Measurements from ENCODE around the gene PREB. TPM values are rescaled to one million over a fixed set of nuclear protein-coding genes. Genes with fewer than 3 reads are reported as not detected.

The PREB gene
- total RNA-seq, 1 donor from 2014 or later = 82.6 TPM

DNA sequence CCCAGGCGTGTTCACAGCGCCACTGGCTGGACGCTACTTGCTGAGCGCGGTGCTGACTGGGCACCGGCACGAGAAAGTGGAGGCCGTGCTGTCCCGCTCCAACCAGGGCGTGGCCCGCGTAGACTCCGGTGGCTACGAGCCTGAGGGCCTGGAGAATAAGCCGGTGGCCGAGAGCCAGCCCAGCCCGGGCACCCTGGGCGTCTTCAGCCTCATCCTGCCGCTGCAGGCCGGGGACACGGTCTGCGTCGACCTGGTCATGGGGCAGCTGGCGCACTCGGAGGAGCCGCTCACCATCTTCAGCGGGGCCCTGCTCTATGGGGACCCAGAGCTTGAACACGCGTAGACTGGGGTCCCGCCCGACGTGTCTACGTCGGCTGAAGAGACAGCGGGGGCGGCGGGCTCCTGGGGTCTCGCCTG lies 48.8 kb downstream of the PREB start:
- Mint-ChIP-seq H3K9me3 (no peaks in the 10 kb centered on the region), H3K27me3 (ENCODE audit: low read depth) (no peaks in the 10 kb centered on the region), H3K4me3 (ENCODE audit: low read depth) (peak overlapping the region; percentile 90), H3K4me1 (ENCODE audit: low read depth) (peaks cover 26% of the 10 kb centered on the region), H3K36me3 (ENCODE audit: low read depth) (no peaks in the 10 kb centered on the region), H3K27ac (peak overlapping the region; percentile 46)
- intact Hi-C loops (cut with micrococcal nuclease) = loop anchor here (1.0 to 10.0 kb wide), 5 partner anchors 14 to 127 kb away; partner anchors contain the start of genes ATRAID, OST4, PREB and SLC5A6
- DNase-seq (ENCODE audit: low spot score) = no peak

- peak overlapping the region; percentile 46 for H3K27ac Mint-ChIP-seq
- H3K4me3 Mint-ChIP-seq (ENCODE audit: low read depth) = peak overlapping the region; percentile 90
- H3K4me1 Mint-ChIP-seq (ENCODE audit: low read depth) = peaks cover 29% of the 10 kb centered on the region
- no peaks in the 10 kb centered on the region for H3K36me3 Mint-ChIP-seq (ENCODE audit: low read depth)
- H3K9me3 Mint-ChIP-seq = no peaks in the 10 kb centered on the region
- no peak for DNase-seq (ENCODE audit: low spot score)
- intact Hi-C loops (cut with micrococcal nuclease) = loop anchor here (5.0 to 10.0 kb wide), 2 partner anchors 120 to 127 kb away; partner anchors contain the start of genes ATRAID and SLC5A6
- H3K27me3 Mint-ChIP-seq (ENCODE audit: low read depth) = no peaks in the 10 kb centered on the region
Measured at GRCh38 chr2:27085062-27085672, 49.3 kb downstream of the PREB start.

GRCh38 chr2:27084297-27085061 lies 50.0 kb downstream of the PREB start:
- Mint-ChIP-seq H3K27me3 (ENCODE audit: low read depth) (no peaks in the 10 kb centered on the region), H3K4me3 (ENCODE audit: low read depth) (peak overlapping the region; percentile 90), H3K36me3 (ENCODE audit: low read depth) (no peaks in the 10 kb centered on the region), H3K9me3 (no peaks in the 10 kb centered on the region), H3K4me1 (ENCODE audit: low read depth) (peaks cover 32% of the 10 kb centered on the region), H3K27ac (peak overlapping the region; percentile 4)
- intact Hi-C loops (cut with micrococcal nuclease) = loop anchor here (5.0 to 10.0 kb wide), 3 partner anchors 120 to 288 kb away; partner anchors contain the start of genes ATRAID, EIF2B4, SLC5A6 and SNX17
- DNase-seq (ENCODE audit: low spot score) = no peak

GRCh38 chr2:27083410-27084296 lies 50.8 kb downstream of the PREB start:
- Mint-ChIP-seq H3K9me3 (no peaks in the 10 kb centered on the region), H3K4me1 (ENCODE audit: low read depth) (peaks cover 32% of the 10 kb centered on the region), H3K27me3 (ENCODE audit: low read depth) (no peaks in the 10 kb centered on the region), H3K27ac (peak overlapping the region; percentile 4), H3K4me3 (ENCODE audit: low read depth) (peak overlapping the region; percentile 47), H3K36me3 (ENCODE audit: low read depth) (no peaks in the 10 kb centered on the region)
- intact Hi-C loops (cut with micrococcal nuclease) = loop anchor here (5.0 to 10.0 kb wide), 2 partner anchors 119 to 289 kb away; partner anchors contain the start of genes EIF2B4 and SNX17
- no peak for DNase-seq (ENCODE audit: low spot score)

- DNase-seq (ENCODE audit: low spot score) = no peak
- intact Hi-C loops (cut with micrococcal nuclease) = loop anchor here (5.0 to 10.0 kb wide), 2 partner anchors 118 to 289 kb away; partner anchors contain the start of genes EIF2B4 and SNX17
- H3K9me3 Mint-ChIP-seq = no peaks in the 10 kb centered on the region
- peaks cover 33% of the 10 kb centered on the region for H3K4me1 Mint-ChIP-seq (ENCODE audit: low read depth)
- no peaks in the 10 kb centered on the region for H3K27me3 Mint-ChIP-seq (ENCODE audit: low read depth)
- H3K36me3 Mint-ChIP-seq (ENCODE audit: low read depth) = no peaks in the 10 kb centered on the region
- H3K4me3 Mint-ChIP-seq (ENCODE audit: low read depth) = no peak overlapping the region
- H3K27ac Mint-ChIP-seq = no peak overlapping the region
Measured at GRCh38 chr2:27082773-27083409, 51.5 kb downstream of the PREB start.

DNA sequence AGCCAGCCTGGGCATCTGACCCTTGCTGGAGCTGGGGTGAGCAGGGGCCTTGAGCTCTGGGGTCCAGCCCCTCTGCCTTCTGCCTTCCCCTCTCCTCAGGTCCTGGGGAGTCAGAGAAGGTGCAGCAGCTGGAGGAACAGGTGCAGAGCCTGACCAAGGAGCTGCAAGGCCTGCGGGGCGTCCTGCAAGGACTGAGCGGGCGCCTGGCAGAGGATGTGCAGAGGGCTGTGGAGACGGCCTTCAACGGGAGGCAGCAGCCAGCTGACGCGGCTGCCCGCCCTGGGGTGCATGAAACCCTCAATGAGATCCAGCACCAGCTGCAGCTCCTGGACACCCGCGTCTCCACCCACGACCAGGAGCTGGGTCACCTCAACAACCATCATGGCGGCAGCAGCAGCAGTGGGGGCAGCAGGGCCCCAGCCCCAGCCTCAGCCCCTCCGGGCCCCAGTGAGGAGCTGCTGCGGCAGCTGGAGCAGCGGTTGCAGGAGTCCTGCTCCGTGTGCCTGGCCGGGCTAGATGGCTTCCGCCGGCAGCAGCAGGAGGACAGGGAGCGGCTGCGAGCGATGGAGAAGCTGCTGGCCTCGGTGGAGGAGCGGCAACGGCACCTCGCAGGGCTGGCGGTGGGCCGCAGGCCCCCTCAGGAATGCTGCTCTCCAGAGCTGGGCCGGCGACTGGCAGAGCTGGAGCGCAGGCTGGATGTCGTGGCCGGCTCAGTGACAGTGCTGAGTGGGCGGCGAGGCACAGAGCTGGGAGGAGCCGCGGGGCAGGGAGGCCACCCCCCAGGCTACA lies 52.3 kb downstream of the PREB start:
- Mint-ChIP-seq H3K27ac (no peak overlapping the region), H3K4me1 (ENCODE audit: low read depth) (peaks cover 30% of the 10 kb centered on the region), H3K27me3 (ENCODE audit: low read depth) (no peaks in the 10 kb centered on the region), H3K4me3 (ENCODE audit: low read depth) (no peak overlapping the region), H3K36me3 (ENCODE audit: low read depth) (no peaks in the 10 kb centered on the region), H3K9me3 (no peaks in the 10 kb centered on the region)
- no peak for DNase-seq (ENCODE audit: low spot score)
- intact Hi-C loops (cut with micrococcal nuclease) = loop anchor here (1.0 to 10.0 kb wide), 5 partner anchors 11 to 290 kb away; partner anchors contain the start of genes AGBL5, EIF2B4, OST4 and SNX17

Other genes with a start within 250 kb of the PREB start
- 1.8 and 2.2 TPM in 2 replicates for gene MAPRE3, start 164.0 kb downstream of the PREB start, total RNA-seq
- 96.3 and 102 TPM in 2 replicates for gene TMEM214, start 101.7 kb downstream of the PREB start, total RNA-seq
- 12.5 and 13.8 TPM in 2 replicates for gene AGBL5, start 83.0 kb downstream of the PREB start, total RNA-seq
- 330 and 341 TPM in 2 replicates for gene OST4, start 63.0 kb downstream of the PREB start, total RNA-seq
- gene EMILIN1, start 56.0 kb downstream of the PREB start, total RNA-seq = 0.87 and 0.94 TPM in 2 replicates
- 12.3 and 13.4 TPM in 2 replicates for gene KHK, start 47.9 kb downstream of the PREB start, total RNA-seq
- gene CGREF1, start 15.5 kb downstream of the PREB start, total RNA-seq = 8.1 and 9.0 TPM in 2 replicates
- gene ABHD1, start 10.8 kb downstream of the PREB start, total RNA-seq = 1.2 and 1.5 TPM in 2 replicates
- not detected in 2 replicates for gene PRR30, start 4.8 kb upstream of the PREB start, total RNA-seq
- not detected in 2 replicates for gene TCF23, start 14.4 kb upstream of the PREB start, total RNA-seq
- gene ATRAID, start 77.4 kb upstream of the PREB start, total RNA-seq = 107 and 114 TPM in 2 replicates
- gene SLC5A6, start 77.6 kb upstream of the PREB start, total RNA-seq = 70.7 and 73.9 TPM in 2 replicates
- 141 and 146 TPM in 2 replicates for gene CAD, start 82.7 kb upstream of the PREB start, total RNA-seq
- gene SLC30A3, start 128.4 kb upstream of the PREB start, total RNA-seq = 1.7 and 1.9 TPM in 2 replicates
- not detected in 2 replicates for gene DNAJC5G, start 140.8 kb upstream of the PREB start, total RNA-seq
- 0.21 and 0.25 TPM in 2 replicates for gene TRIM54, start 147.8 kb upstream of the PREB start, total RNA-seq
- 0.94 and 1.3 TPM in 2 replicates for gene UCN, start 173.8 kb upstream of the PREB start, total RNA-seq
- 80.4 and 82.6 TPM in 2 replicates for gene MPV17, start 188.5 kb upstream of the PREB start, total RNA-seq
- gene GTF3C2, start 222.1 kb upstream of the PREB start, total RNA-seq = 65.8 and 66.9 TPM in 2 replicates
- gene EIF2B4, start 235.7 kb upstream of the PREB start, total RNA-seq = 43.4 and 44.8 TPM in 2 replicates
- 117 and 120 TPM in 2 replicates for gene SNX17, start 236.0 kb upstream of the PREB start, total RNA-seq
- gene ZNF513, start 246.1 kb upstream of the PREB start, total RNA-seq = 11.7 and 12.8 TPM in 2 replicates

Data from activated T-helper 2 cell treated with anti-CD3 and anti-CD28 coated beads, Interferon-gamma antibody, Interleukin-2, Interleukin-4, amounts not matched to agents 10 μg/mL and 5 μg/mL and 100 μg/mL, durations not matched to agents 14 hours and 24 hours and 36 hours (primary cell).